ENCODE data around the gene RAPGEF4. TPM values are rescaled to one million over a fixed set of nuclear protein-coding genes. Genes with fewer than 3 reads are reported as not detected.

Gene RAPGEF4
- total RNA-seq, 4 donors from 2014 or later = 3.6 to 12.0 (median 6.7) TPM

- 13 to 22% methylated on average over 2 of the region's 2 CpGs for WGBS, 2 donors
Observed at GRCh38 chr2:172811027-172811426, 75.4 kb downstream of the RAPGEF4 start.

GRCh38 chr2:172812158-172812744, 76.6 kb downstream of the RAPGEF4 start:
- TF ChIP-seq CTCF (IDR thresholded peaks at IDR 0.05) (no peak), EP300 (IDR thresholded peaks at IDR 0.05) (no peak), POLR2A (IDR thresholded peaks at IDR 0.05) (no peak)
- H3K36me3 ChIP-seq = no peaks in the 10 kb centered on the region
- no peaks in the 10 kb centered on the region for H3K4me1 ChIP-seq
- 86 to 92% methylated on average over 7 of the region's 7 CpGs for WGBS, 2 donors
- H3K9me3 ChIP-seq = no peaks in the 10 kb centered on the region
- no peak overlapping the region for H3K4me3 ChIP-seq
- no peaks in the 10 kb centered on the region for H3K27me3 ChIP-seq
- no peak overlapping the region for H3K27ac ChIP-seq
- DNase-seq (ENCODE audit: low spot score in 2 of 2) = no peak

More at GRCh38 chr2:172811027-172811426, 75.4 kb downstream of the RAPGEF4 start:
- Histone ChIP-seq H3K4me1 (peaks cover 0 to 5% (median 0%) of the 10 kb centered on the region in 4 donors), H3K4me3 (no peak overlapping the region), H3K36me3 (no peaks in the 10 kb centered on the region), H3K9me3 (no peaks in the 10 kb centered on the region), H3K27me3 (no peaks in the 10 kb centered on the region), H3K27ac (no peak overlapping the region)
- TF ChIP-seq POLR2A (IDR thresholded peaks at IDR 0.05) = no peak
- no peak for TF ChIP-seq EP300 (IDR thresholded peaks at IDR 0.05)
- TF ChIP-seq CTCF (IDR thresholded peaks at IDR 0.05) = no peak
- no peak for DNase-seq (ENCODE audit: low spot score in 2 of 2)

- H3K4me1 ChIP-seq = no peaks in the 10 kb centered on the region
- no peaks in the 10 kb centered on the region for H3K36me3 ChIP-seq
- no peak for DNase-seq (ENCODE audit: low spot score in 2 of 2)
- H3K27me3 ChIP-seq = no peaks in the 10 kb centered on the region
- WGBS, 2 donors = 37 to 46% methylated on average over 4 of the region's 4 CpGs
- no peak overlapping the region for H3K4me3 ChIP-seq
- no peaks in the 10 kb centered on the region for H3K9me3 ChIP-seq
- peak in 3 of 5 experiments; percentile 12 to 61 (median 44) for TF ChIP-seq CTCF (IDR thresholded peaks at IDR 0.05)
- TF ChIP-seq POLR2A (IDR thresholded peaks at IDR 0.05) = no peak
- no peak overlapping the region for H3K27ac ChIP-seq
Observed at GRCh38 chr2:172813314-172813888, 77.8 kb downstream of the RAPGEF4 start.

- 21 to 25% methylated on average over 1 of the region's 1 CpG for WGBS, 2 donors
- Histone ChIP-seq H3K4me3 (no peak overlapping the region), H3K9me3 (no peaks in the 10 kb centered on the region), H3K27ac (no peak overlapping the region), H3K27me3 (no peaks in the 10 kb centered on the region), H3K36me3 (no peaks in the 10 kb centered on the region), H3K4me1 (no peaks in the 10 kb centered on the region)
- DNase-seq (ENCODE audit: low spot score in 2 of 2) = no peak
- no peak for TF ChIP-seq CTCF (IDR thresholded peaks at IDR 0.05)
Observed at GRCh38 chr2:172817411-172817810, 81.8 kb downstream of the RAPGEF4 start.

- DNase-seq (ENCODE audit: low spot score in 2 of 2) = no peak
- Histone ChIP-seq H3K27me3 (no peaks in the 10 kb centered on the region), H3K9me3 (no peaks in the 10 kb centered on the region), H3K4me3 (no peak overlapping the region), H3K36me3 (no peaks in the 10 kb centered on the region), H3K27ac (no peak overlapping the region), H3K4me1 (no peaks in the 10 kb centered on the region)
- TF ChIP-seq EP300 (IDR thresholded peaks at IDR 0.05) = no peak
- TF ChIP-seq POLR2A (IDR thresholded peaks at IDR 0.05) = no peak
- no peak for TF ChIP-seq CTCF (IDR thresholded peaks at IDR 0.05)
Observed at GRCh38 chr2:172819943-172820342, 84.3 kb downstream of the RAPGEF4 start.

Data from tibial nerve (tissue), 4 donors.